GM12891 (cell line): Measurements from ENCODE around the gene SH3RF2.

Source experiments
- POLR2A ChIP-seq: IDR thresholded peaks from 2 replicates; pipeline ENCODE4 v1.6.1; 2011; ENCODE audit warnings: low read depth, low read length, control low read depth
- POLR2AphosphoS5 ChIP-seq: IDR thresholded peaks from 2 replicates; pipeline ENCODE4 v1.6.1; 2011; ENCODE audit warnings: low read depth, low read length, control low read depth
- SPI1 ChIP-seq: IDR thresholded peaks from 2 replicates; pipeline ENCODE4 v1.6.1; 2011; ENCODE audit warnings: low read depth, low read length, control low read depth
- TAF1 ChIP-seq: IDR thresholded peaks from 2 replicates; pipeline ENCODE4 v1.6.1; 2011; ENCODE audit warnings: low read depth, low read length, control low read depth

DNA sequence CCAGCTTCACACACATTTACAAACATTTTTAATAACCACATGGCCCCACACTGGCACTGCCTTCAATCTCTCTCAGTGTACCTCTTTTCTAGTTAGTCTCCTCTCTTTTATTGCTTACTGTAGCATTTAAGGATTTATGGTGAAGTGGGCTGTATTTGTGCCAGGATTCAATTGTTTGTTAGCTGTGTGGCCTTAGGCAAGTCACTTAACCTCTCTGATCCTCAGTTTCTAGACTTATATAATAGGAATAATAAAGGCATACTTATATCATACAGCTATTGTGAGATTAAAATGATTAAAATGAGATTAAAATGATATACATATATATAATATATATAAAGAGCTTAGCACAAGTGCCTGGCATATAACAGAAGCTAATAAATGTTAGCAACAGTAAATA is 6.4 kb downstream of the SH3RF2 start:
- TF ChIP-seq POLR2AphosphoS5 (no peak), POLR2A (no peak), SPI1 (no peak), TAF1 (no peak)
